Stimulated activated CD4-positive, alpha-beta T cell treated with anti-CD3 and anti-CD28 coated beads, Interleukin-12 subunit alpha, Interleukin-12 subunit beta, amount 100 ng/mL, for 24 hours (primary cell): ENCODE results near the gene EPHA2.
"Not testable (repeated sequence)": the region's sequence is repeated elsewhere in the genome, so short reads cannot be mapped to it uniquely, and the experiment has no call there.

Source experiments
- DNase-seq, 2 experiments: peaks; one replicate each; pipeline ENCODE4 v3.0.0-alpha.2; 2020; ENCODE audit warnings: low read depth in 2 of 2

Gene EPHA2

GRCh38 chr1:16167331-16168143 lies 11.7 kb upstream of the EPHA2 start:
- DNase-seq, result peak; percentile 24 to 40

DNA sequence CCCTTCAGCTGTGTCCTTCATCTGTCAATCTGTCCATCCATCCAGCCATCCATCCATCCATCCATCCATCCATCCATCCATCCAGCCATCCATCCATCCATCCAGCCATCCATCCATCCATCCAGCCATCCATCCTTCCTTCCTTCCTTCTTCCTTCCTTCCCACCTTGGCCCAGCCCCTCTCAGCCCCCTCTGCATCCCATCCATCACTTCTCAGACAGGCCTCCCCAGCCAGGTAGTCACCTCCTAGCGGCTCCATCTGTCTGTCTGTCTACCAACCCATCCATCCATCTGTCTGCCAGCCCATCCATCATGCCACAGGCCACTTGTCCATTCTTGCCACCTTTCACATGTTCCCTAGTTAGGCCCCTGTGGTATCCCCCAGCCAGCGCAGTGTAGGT lies 10.2 kb upstream of the EPHA2 start:
- DNase-seq, result no peak

GRCh38 chr1:16165548-16165947 lies 9.7 kb upstream of the EPHA2 start:
- no peak for DNase-seq

- no peak for DNase-seq
Observed at GRCh38 chr1:16165073-16165364, 9.2 kb upstream of the EPHA2 start.

- DNase-seq, result no peak
Observed at GRCh38 chr1:16164213-16165072, 8.6 kb upstream of the EPHA2 start.

DNA sequence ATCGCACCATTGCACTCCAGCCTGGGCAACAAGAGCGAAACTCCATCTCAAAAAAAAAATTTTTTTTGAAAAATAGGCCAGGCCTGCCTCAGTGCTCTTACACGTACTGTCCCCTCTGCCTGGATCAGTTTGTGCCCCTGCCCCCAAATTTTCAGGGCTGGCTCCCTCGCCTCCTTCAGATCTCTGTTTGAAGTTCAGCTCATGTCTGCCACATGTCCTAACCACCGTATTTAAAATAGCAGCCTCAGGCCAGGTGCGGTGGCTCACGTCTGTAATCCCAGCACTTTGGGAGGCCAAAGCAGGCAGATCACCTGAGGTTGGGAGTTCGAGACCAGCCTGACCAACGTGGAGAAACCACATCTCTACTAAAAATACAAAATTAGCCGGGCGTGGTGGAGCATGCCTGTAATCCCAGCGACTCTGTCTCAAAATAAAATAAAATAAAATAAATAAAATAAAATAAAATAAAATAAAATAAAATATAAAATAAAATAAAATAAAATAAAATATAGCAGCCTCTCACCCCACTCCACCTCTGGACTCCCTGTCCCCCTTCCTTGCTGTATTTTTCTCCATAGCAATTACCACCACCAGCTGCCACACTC lies 7.8 kb upstream of the EPHA2 start:
- not testable (repeated sequence) for DNase-seq

GRCh38 chr1:16162163-16162822 lies 6.4 kb upstream of the EPHA2 start:
- DNase-seq, result peak; percentile 31 to 58

GRCh38 chr1:16161717-16162116 lies 5.8 kb upstream of the EPHA2 start:
- no peak for DNase-seq

GRCh38 chr1:16158993-16159831 lies 3.3 kb upstream of the EPHA2 start:
- no peak for DNase-seq

- DNase-seq, result no peak
Observed at GRCh38 chr1:16158025-16158424, 2.2 kb upstream of the EPHA2 start.

GRCh38 chr1:16156848-16157495 lies 1.1 kb upstream of the EPHA2 start:
- no peak for DNase-seq

- no peak for DNase-seq
Observed at GRCh38 chr1:16153999-16154673, 1.7 kb downstream of the EPHA2 start.

DNA sequence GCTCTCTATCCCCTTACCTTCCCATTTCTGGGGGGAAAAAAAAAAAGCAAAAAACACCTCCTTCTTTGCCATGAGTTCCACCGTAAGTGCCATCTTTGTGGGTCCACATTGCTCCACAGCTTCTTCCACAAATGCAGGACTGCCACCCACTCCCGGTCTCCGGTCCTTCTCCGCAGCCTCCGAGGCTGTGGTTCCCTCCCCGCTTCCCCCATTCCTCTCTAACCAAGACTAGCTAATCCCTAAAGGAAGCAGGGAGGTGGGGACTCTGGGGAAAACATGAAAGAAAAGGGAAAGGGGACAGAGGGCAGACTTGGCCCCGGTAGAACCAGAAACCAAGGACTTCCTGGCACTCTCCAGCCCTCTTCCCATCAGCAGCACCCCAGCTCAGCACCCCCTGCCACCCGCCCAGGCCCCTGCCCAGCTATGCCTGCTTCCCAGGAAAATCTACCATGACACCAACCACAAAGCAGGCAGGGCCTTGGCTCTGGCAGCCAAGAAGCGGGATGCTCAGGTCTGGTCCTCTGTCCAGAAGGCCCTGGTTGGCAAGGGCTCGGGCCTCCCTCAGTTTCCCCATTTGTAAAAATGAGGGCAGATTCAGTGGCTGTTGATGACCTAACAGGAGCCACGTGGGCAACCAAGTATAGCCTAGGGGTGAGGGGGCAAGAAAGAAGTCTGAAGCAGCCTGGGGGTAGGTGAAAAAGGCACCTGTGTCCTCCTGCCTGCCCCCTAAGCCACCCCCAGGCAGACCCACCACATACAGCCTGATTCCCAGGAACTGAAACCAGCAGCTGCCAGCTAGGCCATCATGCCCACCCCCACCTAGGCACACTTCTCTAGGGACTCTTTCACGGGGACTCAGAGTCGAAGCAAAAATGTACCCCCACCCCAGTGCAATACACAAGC lies 2.5 kb downstream of the EPHA2 start:
- DNase-seq, result no peak

DNA sequence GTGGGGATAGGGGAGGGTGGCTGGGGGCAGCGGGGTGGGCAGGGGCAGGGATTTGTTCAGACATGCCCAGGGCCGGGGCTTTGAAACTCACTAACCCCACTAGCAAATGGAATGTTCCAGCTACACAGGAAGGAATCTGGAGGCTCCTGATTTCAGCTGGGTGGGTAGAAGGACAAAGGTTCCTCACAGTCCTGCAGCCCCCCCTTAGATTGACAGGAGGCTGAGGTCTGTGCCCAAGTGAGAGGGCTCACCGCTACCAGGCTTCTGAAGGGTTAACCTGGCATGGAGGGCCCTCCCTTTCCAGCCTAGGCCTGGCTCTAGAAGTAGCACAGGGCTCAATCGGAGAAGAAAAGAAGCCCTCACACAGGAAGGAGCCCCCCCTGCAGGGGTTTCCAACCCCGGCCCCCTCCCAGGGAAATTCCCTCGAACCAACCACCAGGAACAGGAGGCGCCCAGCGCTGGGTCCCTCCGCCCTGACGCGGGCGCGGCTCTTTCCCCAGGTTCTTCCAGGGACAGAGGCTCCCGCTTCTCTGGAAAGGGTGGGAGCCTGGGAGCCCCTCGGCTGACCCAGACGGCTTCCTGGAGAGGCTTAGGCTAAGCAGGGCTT lies 3.3 kb downstream of the EPHA2 start:
- no peak for DNase-seq

DNA sequence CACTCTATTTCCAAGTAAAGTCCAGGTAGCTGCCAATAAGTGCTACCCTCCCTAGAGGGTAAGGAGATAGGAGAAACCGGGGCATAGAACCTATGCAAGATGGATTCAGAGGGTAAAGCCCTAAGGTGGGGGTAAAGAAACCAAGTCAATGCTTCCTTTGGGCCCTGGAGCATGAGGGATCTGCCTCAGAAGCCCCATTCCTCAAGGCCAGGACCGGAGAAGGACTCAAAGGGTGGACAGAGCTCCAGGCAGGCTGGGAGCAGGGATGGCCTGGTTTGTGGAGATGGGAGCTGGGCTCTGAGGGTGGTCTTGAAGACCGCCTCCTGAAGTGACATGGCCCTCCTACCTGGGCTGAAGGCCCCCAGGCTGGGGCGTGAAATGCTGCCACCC lies 3.9 kb downstream of the EPHA2 start:
- no peak for DNase-seq

- no peak for DNase-seq
Observed at GRCh38 chr1:16151196-16151994, 4.5 kb downstream of the EPHA2 start.

DNA sequence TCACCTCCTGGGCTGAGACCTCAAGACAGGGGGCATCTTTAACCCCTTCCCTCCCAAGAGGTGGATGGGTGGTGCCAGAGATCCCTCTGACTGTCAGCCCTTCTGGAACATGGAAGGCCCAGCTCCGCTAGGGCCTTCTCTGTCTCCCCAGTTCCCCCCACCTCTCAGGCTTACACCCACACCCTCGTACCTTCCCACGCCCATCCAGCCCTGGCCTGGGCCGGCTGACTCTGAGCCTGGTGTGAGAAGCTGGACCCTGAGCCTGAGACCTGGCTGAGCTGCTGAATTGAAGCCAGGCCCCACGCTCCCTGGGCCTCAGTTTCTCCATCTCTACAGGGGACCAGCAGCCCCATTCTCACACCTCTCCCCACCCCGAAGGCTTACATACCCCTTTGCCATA lies 5.4 kb downstream of the EPHA2 start:
- no peak for DNase-seq
